OCI-M2 (cell line): ENCODE measurements around the gene DNAJB11.
"Not testable (repeated sequence)": the region's sequence is repeated elsewhere in the genome, so short reads cannot be mapped to it uniquely, and the experiment has no call there.

Experiments used
- DNase-seq: peaks from one replicate; lab custom pipeline; 2025; ENCODE audit not compliant: unreplicated experiment; lab: John Stamatoyannopoulos, UW

DNAJB11 gene

GRCh38 chr3:186570096-186570940 is at the start of gene DNAJB11:
Gene DNAJB11 (plus strand): TSS chr3:186570720. CDS start chr3:186570898, 178 bp downstream.
- peak; percentile 90 for DNase-seq

GRCh38 chr3:186520957-186521842 is 49.3 kb upstream of the DNAJB11 start:
- no peak for DNase-seq

DNA sequence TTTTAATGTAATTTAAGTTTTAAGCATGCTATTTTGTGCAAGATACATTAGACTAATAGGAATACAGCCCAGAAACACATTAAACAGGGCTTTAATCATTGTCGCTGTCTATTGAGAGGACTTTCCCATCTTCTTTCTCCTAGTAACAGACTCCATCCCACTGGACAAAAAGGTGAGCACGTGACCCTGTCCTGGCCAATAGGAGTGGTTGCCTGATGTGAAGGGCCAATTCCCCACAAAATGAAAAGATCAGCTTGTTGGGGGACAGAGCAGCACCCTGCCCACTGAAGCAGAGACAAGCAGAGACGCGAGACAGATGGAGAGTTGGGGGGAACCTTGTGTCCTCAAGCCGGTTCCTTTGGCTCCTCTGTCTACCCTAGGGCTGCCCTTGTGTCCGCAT is 47.5 kb upstream of the DNAJB11 start:
- DNase-seq, result no peak

DNA sequence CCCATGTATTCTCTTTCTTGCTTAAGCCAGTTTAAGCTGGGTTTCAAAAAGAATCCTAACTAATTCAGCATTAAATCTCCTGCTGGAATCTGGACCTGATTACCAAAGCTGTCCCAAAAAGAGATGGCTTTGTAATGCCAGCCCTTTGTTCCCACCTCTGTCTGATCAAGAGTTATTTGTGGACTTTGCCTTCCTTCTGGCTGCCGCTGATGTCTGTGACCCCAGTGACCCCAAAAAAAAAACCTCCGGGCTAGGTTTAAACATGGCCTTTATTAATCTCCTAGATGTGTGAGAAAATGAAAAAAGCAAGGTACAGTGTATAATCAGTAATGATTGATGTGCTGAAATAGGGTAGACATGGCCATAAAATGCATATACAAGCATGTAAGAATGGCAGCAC is 47.1 kb upstream of the DNAJB11 start:
- no peak for DNase-seq

GRCh38 chr3:186524616-186525015 is 45.9 kb upstream of the DNAJB11 start:
- DNase-seq, result no peak

- no peak for DNase-seq
Measured at GRCh38 chr3:186525369-186526255, 44.9 kb upstream of the DNAJB11 start.

DNA sequence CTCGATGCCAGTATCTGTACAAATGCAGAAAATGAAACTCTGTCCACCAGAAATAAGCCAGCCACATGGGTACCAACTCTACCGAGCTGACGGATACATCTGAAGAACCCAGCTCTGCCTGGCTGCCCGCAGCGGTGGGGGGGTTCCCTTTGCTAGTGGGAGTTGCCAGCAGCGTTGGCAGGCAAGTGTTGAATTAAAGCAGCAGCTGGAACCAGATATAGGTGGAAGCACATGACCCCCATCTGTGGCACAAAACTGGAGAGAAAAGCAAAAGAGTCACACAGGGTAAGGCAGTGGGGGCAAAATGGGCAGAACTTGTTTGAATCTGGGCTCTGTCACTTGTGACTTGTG is 44.3 kb upstream of the DNAJB11 start:
- DNase-seq, result no peak

DNA sequence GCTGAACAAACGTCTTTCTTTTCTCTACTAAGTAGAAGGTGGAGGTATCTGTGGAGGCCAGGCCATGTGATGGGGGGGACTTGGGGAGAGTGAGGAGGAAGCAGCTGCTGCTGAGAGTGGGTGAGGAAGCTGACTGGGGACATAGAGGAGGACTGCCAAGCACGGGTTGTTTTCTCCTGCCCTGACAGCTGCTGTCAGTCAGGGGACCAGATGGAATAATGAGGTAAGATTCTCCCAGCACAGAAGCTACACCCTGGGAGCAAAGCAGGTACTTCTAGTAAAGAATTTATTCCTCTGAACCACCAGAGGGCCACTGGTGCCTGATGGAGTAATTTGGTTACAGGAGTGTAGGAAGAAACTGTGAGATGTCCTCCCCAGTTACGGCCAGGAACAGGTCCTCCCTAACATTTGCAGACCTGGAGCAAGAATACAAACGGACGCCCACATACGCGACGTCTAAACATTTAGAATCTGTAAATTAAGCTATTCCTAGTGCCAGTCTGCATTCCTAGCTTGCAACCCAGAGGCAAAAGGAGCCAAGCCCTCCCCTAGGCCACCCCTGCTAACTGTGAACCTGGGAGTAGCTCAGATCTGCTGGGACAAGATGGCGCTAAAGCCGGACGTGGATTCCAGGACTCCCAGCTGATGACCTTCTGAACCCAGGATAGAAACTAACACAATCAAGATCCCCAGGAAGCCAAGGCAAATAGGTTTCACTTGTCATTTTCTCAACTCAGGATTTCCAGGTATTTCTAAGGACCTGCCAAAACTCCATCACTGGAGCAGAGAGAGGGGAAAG is 41.1 kb upstream of the DNAJB11 start:
- DNase-seq, result no peak

GRCh38 chr3:186530415-186530814 is 40.1 kb upstream of the DNAJB11 start:
- DNase-seq, result no peak

GRCh38 chr3:186531694-186532093 is 38.8 kb upstream of the DNAJB11 start:
- not testable (repeated sequence) for DNase-seq

DNA sequence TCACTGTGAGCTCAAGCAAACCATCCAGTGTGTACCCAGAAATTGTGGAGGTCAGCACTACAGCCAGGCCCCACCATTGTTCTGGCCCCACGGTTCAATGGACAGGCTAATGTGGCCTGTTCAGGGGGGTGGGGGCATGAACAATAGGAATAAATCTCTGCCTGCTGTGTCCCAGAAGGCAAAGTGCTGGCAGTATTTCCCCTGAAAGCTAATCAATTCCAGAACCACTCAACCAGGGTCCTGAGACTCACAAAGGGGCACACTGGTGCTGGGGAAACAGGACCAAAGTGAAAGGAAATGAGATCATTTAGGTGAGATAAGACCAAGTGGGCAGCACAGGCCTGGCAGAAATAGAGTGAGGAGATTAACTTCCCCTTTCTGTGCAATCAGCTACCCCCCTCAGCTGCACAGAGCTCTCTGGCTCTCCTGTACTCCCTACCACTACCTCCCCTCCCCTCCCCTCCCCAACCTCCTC is 37.9 kb upstream of the DNAJB11 start:
- DNase-seq, result no peak

DNA sequence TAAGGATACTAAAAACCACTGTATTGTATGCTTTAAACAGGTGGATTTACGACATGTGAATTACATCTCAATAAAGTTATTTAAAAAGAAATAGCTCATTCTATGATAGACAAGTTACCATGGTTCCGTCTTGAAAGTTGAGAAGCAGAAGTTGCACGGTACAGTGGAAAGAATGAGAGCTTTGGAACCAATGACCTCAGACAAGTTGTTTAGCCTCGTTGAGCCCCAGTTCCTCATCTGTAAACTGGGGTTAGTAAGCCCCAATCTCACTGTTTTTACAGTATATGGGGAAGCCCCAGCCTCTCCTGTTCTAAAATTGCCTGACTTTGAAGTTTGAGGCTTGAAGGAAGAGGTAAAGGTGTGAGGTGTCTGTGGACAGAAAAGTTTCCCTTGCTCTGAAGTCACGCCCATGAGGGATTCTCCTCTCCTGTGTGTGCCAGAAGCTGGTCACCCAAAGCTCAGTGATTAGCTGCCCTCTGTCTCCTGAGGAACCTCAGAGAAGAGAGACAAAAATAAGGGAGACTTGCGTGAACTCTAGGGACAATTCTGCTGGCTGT is 36.3 kb upstream of the DNAJB11 start:
- no peak for DNase-seq

- no peak for DNase-seq
Measured at GRCh38 chr3:186536883-186537844, 33.4 kb upstream of the DNAJB11 start.

GRCh38 chr3:186538779-186539178 is 31.7 kb upstream of the DNAJB11 start:
- no peak for DNase-seq

DNA sequence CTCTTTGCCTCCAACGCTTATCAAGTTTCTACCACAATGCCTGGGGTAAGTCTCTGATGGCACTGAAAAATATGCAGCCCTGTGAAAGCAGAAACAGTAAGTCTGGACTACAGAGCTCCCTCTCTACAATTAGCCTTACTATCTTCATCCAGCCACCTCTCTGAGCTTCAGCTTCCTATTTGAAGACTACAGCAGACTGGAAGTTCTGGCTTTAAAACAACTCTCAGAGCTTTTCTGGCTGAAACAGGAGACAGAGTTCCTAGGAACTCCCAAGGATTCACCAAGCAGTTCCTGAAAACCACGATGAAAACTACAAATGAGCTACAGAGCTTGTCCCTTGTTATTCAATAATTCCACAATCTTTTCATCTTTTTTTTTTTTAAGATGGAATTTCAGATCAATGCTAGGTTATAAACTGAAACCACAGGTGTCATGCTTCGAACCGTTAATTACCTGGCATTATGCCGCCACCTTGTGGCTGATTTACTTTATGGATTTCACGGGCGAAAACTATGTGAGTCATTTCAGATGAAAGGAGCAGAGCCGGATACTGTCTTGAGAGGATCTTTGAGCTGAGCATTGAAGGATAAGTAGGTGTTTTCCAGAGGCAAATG is 30.2 kb upstream of the DNAJB11 start:
- DNase-seq, result peak; percentile 18

DNA sequence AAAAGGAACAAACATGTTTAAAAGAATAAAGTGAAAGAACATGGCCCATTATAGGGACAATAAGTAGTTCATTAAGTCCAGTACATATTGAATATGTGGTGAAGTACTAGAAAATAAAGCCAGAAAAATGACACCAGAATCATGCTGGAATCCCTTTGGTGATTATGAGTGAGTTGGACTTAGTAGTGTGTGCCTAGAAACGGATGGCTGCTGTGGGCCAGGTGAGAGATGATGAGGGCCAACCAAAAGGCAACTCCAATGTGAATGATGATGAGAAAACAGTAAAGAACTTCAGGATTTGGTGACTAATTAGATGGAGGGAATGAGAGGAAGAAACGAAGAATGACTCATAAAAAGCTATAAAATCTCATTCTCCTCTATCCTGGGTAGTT is 29.7 kb upstream of the DNAJB11 start:
- no peak for DNase-seq

GRCh38 chr3:186544281-186544680 is 26.2 kb upstream of the DNAJB11 start, which contains the start of gene CRYGS:
Gene CRYGS (minus strand): TSS chr3:186544380. CDS start chr3:186544326, 54 bp downstream.
- DNase-seq, result no peak

- DNase-seq, result no peak
Measured at GRCh38 chr3:186549497-186549896, 21.0 kb upstream of the DNAJB11 start.
